H4 (cell line): ENCODE results near the gene ARHGEF4. TPM values are rescaled to one million over a fixed set of nuclear protein-coding genes. Genes with fewer than 3 reads are reported as not detected.

ENCODE experiments used
- DNase-seq: peaks from one replicate; pipeline ENCODE4 v3.0.0-alpha.2; 2015; ENCODE audit warnings: low spot score
- total RNA-seq: library from RNA; depleted of rRNA; stranded (reverse); fragments of >200 nt; shearing (Covaris generic); gene quantifications from 2 replicates; pipeline ENCODE4 v1.2.3, GENCODE V29; 2014

Gene ARHGEF4
- total RNA-seq, 1 experiment from 2014 or later = 1.2 TPM

- DNase-seq = no peak
Measured at GRCh38 chr2:131014141-131014540, 177.4 kb downstream of the ARHGEF4 start.

DNA sequence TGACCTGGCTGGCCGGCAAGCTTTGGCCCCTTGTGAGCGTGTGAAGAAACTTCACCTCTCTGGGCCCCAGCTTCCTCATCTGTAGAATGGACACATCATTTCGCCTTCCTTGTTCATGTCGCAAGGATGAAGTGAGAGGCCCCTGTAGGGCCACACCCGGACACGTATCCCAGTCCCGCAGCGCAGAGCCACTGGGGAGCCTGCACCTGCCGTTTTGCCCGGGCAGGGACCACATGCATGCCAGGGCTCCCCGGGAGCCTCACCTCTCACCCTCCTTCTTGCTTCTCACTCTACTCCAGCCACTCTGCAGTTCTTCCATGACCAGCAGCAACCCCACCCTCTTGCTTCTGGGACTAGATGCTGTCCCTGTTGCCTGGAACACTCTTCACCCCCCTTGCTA lies 179.1 kb downstream of the ARHGEF4 start:
- DNase-seq = no peak

DNA sequence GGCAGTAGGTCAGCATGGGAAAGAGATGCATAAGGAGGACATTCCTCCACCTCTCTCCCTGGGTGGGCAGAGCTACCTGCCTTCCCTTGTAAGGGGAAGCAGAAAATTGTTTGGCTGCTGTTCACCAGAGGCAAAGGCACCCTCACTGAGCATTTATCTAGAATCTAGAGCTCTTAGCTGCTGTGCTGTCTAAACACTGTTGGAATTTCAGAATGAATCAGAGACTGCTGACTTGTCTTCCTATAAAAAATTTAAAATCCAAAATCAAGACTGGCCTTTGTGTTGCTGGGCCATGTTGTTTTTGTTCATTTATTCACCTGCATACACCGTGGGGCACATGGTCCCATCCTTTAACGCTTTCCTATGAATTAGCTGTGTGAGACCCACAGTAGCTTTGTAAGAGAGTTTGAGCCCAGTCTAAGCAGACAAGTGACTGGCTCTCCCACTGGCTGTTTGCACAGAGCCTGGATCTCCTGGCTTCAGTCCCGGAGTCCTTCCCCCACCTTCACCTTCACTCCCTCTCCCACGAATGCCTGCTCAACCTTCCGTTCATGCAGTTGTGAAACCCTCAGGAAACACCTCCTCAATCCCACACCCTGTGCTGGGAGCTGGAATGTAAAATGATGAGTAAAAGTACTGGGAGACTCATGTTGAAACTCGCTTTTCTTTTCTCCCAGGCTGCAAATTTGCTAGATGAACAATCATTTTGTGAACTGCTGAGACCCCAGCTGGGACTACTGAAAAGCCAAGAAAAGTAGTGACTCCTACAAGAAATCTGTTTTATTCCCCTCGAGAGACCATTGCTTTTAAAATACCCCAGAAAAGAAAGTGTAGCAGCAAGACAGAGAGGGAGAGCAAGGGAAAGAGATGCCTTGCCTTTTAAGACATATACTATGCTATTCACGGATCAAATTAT lies 180.4 kb downstream of the ARHGEF4 start:
- DNase-seq = no peak

GRCh38 chr2:131022731-131023130 lies 186.0 kb downstream of the ARHGEF4 start:
- no peak for DNase-seq

DNA sequence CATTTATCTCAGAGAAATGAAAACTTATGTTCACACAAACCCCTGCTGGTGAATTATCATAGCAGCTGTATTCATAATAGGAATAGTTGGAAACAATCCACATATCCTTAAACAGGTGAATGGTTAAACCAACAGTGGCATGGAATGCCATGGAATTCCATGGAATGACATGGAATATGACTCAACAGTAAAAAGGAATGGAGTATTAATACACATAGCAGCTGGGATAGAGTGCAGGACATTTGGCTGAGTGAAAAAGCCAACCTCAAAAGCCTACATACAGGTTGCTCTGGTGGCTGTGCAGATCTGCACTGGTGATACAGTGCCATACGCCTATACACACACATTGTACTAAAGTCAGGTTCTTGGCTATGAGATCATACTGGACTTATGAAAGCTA lies 187.0 kb downstream of the ARHGEF4 start:
- no peak for DNase-seq

- DNase-seq = no peak
Measured at GRCh38 chr2:131026919-131027318, 190.2 kb downstream of the ARHGEF4 start.

DNA sequence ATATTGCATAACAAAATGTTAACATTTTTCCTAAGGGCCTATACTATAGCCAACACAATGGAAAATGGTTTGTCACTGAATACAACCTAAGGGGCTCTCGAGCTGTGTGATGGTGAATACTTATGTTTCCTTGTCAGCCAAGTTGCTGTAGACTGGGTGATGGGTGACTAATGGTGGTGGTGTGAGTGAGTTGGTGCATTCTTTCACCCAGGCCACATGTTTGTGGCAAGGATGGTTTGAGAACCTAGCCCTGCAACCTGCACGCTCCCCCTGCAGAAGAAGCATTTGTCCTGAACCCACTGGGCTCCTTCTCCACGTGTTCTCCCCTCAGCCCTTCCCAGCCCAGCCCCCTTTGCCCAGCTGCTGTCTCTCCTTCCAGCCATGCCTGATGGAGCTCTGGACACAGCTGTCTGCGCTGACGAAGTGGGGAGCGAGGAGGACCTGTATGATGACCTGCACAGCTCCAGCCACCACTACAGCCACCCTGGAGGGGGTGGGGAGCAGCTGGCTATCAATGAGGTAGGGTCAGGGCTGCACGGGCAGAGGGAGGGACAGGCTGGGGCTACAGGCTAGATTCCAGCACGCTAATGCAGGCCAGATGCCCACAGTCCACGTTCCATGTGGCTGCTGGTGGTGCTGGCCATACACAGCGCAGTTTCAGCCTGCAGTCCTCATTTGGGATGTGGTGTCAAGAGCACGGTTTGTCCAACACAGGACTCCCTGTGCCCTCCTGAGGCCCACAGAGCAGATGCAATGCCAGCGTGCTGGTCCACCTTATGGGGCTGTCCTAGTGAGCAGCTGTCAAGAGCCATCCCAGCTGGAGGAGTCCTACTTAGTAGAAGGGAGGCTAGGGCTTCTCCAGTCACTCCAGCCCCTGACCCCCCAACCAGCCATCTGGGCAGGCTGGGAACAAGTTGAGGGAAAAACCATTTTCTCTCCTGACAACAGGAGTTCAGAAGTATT lies 191.1 kb downstream of the ARHGEF4 start:
- DNase-seq = no peak

DNA sequence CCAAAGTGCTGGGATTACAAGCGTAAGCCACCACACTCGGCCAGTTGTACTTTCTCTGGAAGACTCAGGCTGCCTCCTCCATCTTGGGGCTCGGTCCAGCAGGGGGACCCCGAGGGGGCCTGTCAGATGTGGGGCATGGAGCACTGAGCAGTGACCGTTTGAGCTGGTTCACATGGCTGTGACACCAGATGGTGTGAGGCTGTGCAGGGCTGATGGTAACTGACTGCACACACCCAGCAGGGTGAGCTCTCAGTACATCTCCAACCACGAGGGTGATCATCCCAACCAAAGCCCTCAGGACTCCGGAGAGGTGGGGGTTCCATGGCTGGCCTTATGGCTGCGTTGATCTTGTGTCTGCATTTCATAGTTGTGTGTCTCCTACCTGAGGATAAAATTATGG lies 193.1 kb downstream of the ARHGEF4 start:
- no peak for DNase-seq

DNA sequence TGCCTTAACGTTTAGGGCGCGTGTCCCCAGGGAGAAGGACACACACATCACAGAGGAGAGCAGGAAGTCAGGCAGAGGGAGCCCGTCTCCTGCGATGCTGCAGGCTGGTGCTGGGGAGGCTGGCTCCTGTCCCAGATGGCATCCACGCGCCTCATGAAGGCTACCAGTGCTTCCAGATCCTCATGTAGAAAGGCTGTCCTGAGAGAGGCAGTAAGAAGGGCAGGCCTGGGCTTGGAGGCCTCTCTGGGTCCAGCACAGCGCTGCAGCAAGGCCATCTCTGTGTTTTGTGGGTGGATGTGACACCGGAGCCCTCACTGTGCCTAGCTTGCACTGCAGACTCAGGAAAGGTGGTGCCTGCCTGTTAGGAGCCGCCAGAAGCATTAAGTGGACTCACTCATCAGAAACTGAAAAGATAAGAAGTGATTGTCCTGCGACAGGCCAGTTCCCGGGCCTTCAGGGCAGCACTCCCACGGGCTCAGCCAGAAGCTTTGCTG lies 193.8 kb downstream of the ARHGEF4 start:
- DNase-seq = no peak

DNA sequence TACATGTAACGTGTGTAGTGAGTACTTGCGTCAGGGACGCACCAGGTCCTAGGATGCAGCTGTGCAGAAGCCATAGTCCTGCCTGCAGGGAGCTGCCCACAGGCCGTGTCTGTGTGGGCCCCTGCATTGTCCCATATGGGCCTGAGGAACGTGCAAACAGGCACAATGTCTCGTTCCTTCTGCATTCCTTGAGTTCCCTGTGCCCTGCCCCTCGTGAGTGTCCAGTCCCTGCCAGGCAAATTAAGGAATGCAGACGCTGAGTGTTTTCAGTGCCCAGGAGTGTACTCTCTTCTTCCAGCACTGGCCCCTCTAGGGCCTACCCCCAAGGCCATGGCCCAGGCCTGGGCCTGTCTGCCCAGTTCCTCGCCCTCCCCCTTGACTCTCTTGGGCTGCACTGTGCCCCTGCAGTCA lies 194.7 kb downstream of the ARHGEF4 start:
- no peak for DNase-seq

DNA sequence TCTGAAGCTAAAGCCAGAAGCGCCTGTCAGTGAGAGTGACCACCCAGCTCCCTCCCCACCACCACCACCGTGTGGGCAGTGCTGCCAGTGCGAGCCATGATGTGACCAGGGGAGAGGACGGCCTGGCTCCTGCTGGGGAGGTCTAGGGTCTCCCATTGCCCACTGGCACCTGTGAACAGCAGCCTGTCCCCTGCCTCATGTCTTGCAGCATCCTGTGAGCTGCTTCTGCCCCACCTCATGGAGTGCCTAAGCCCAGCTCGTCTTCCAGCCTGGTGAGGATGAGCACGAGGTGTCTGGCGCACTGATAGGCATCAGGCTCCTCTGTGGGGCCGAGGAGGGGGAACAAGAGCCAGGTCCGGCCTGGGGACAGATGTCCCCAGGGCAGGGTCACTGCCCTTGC lies 195.2 kb downstream of the ARHGEF4 start:
- DNase-seq = no peak

GRCh38 chr2:131032393-131032836 lies 195.7 kb downstream of the ARHGEF4 start:
- DNase-seq = no peak

DNA sequence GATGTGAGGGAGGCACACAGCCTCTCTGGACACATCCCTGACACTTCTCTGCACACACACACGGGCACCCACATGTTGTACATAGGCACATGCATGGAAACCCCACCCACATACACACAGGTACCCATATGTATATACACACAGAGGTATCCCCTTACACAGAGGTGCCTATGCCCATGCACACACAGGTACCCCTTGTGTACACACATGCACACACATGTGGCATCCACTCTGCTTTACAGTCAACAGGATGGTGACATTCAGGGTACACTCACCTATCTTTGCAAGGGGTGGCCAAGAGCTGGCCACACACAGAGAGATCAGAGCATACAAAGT lies 197.0 kb downstream of the ARHGEF4 start:
- DNase-seq = no peak

DNA sequence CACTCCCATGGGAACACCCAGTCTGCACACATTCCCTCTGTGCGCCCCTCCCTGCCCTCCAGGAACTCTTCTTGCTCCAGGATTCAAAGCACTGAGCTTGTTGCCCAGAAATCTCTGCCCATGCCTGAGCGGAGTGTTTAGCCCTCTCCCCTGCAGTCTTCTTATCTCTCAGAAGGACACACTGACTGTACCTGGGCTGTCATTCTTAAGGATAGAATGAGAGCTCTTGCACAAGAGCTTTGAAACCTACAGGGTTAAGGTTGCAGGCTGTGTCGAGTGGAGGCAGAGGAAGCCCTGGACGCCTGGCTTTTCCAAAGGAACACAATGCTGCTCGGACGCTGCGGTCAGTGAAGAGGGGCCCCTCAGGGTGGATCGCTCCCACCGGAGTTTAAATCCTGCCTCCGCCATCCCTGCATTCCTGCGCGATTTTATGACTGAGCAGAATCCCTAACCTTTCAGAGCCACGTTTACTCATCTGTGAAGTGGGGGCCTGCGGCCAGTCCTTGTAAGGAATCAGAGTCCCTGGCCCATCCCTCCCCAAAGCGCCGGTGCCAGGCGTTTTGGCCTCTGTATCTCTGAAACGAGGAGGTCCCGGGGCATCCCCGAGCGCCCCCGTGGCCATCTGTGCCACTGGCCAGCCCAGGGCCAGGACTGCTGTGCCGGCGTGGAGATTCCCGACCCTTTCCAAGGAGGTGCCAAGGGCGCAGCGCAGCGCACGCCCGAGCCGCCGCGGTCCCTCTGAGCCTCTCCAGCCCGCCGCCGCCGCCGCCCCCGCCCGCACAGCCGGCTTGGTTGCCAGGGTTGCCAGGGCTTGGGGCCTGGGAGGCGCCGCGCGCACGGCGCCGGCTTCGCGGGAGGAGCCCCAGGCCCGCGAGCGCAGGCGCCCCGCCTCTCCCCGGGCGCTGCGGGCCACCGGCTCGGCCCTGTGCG lies 197.7 kb downstream of the ARHGEF4 start:
- no peak for DNase-seq

GRCh38 chr2:131035112-131035825 lies 198.6 kb downstream of the ARHGEF4 start:
- DNase-seq = no peak

DNA sequence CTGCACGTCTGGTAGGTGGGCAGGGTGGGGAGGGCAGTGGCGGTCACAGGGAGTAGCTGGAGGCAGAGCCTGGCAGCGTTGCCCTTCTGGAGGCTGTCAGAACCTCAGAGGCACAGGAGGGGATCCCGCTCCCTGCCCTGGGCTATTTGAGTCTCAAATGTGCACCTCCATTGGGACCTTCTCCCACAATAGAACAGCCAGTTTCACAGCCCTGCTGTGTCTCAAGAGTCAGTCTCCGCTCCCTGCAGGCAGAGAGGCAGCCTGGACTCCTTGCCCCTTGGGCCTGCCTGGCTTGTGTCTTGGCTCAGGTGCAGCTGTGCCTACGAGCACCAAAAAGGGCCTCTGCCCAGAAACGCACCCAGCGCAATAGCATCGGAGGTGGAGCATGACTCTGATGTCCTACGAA lies 199.1 kb downstream of the ARHGEF4 start:
- DNase-seq = no peak

GRCh38 chr2:131036269-131036668 lies 199.6 kb downstream of the ARHGEF4 start:
- DNase-seq = no peak

GRCh38 chr2:131036696-131037397 lies 200.1 kb downstream of the ARHGEF4 start:
- no peak for DNase-seq

DNA sequence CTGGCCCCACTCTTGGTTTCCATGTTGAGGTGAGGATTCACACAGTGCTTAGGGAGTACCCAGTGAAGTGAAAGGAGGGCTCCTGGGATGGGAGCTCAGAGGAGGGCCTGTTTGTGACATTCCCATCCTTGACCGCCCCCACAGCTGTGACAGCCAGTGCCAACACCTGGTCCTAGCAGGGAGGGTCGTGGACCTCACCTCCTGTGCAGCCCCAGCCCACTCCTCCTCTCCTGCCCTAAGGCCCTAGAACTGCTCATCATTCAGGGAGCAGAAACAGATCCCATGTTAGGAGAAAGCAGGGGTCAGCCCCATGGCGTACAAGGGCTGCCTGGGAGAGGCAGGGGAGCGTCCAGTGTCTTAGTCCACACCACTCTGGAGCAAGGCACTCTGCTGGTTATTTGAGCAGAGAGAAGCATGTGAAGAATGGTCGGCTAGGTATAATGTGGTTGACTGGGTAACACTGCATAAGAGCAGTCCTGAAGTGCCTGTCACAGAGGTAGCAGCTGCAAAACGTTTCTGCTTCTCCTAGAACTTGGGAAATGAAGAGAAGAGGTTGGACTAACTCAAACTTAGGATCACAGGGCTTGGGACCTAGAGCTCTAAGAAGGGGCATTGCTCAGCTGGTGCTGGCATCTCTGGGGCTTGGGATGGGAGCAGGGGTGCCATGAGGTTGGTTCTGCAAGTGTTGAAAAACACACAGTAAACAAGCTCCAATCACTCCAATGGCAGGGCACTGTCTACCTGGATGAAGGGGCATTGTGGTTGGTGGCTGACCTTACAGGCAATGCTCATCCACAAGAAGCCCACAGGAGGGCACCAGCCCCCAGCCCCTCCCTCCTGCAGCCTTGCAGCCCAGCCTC lies 200.9 kb downstream of the ARHGEF4 start:
- DNase-seq = no peak
